Uterus (tissue), 2 donors: ENCODE data around the gene SCML2.

Experiments used
- CTCF ChIP-seq, 4 experiments: fragments of 200-600 bp in 2 of 4; fragments of 450-650 bp in 2 of 4; sonication (generic) in 2 of 4; IDR thresholded peaks; one replicate each; pipeline ENCODE4 v1.5.1; 2016 to 2019; ENCODE audit warnings: antibody characterized with exemption in 4 of 4, mild to moderate bottlenecking in 2 of 4, moderate library complexity in 1 of 4
- POLR2A ChIP-seq, 2 donors: fragments of 450-650 bp; IDR thresholded peaks; one replicate each; pipeline ENCODE4 v1.6.1; 2016; ENCODE audit warnings: antibody characterized with exemption in 2 of 2, mild to moderate bottlenecking in 1 of 2, moderate library complexity in 1 of 2

GRCh38 chrX:18194688-18195087, 159.8 kb downstream of the SCML2 start:
- TF ChIP-seq POLR2A (IDR thresholded peaks at IDR 0.05), result no peak
- no peak for TF ChIP-seq CTCF (IDR thresholded peaks at IDR 0.05)
